AG04450 (cell line): Measurements from ENCODE around the gene DESI2. TPM values are rescaled to one million over a fixed set of nuclear protein-coding genes. Genes with fewer than 3 reads are reported as not detected.
A peak's percentile ranks its signal among the peaks of the same experiment; 100 is the strongest.

Experiments used
- CTCF ChIA-PET: fragments of 300-600, 350-600 bp; formaldehyde crosslinking; extraction: SDS; loops from one replicate; lab custom pipeline; 2022; ENCODE audit warnings: antibody characterized with exemption, inconsistent platforms; lab: Charles Lee
- POLR2A ChIA-PET: fragments of 350-600 bp; formaldehyde crosslinking; extraction: SDS; loops from one replicate; lab custom pipeline; 2021; ENCODE audit warnings: antibody characterized with exemption, inconsistent platforms; lab: Yijun Ruan, JAX
- DNase-seq: peaks from one replicate; pipeline ENCODE4 v3.0.0-alpha.2; 2011; ENCODE audit warnings: low read depth, low spot score
- H3K27ac ChIP-seq: one replicate; pipeline ENCODE4 v1.5.1; 2012; ENCODE audit warnings: low read depth, low read length, control low read depth
- H3K27me3 ChIP-seq: one replicate; pipeline ENCODE4 v1.6.0; 2012; ENCODE audit warnings: low read length; ENCODE audit not compliant: control insufficient read depth, insufficient read depth
- H3K4me3 ChIP-seq: 2 replicates; pipeline ENCODE4 v1.5.1; 2011; ENCODE audit warnings: mild to moderate bottlenecking, low read depth, low read length, control low read depth
- H3K9me3 ChIP-seq: 2 replicates; pipeline ENCODE4 v1.5.1; 2012; ENCODE audit warnings: low read length; ENCODE audit not compliant: control insufficient read depth, insufficient read depth
- CTCF ChIP-seq: IDR thresholded peaks from 2 replicates; pipeline ENCODE4 v1.5.1; 2011; ENCODE audit warnings: low read depth, low read length, control low read depth, inconsistent platforms
- polyA plus RNA-seq: library from polyadenylated mRNA; depleted of rRNA; stranded (reverse); fragments of >200 nt; gene quantifications from 2 replicates; pipeline ENCODE4 v1.2.3, GENCODE V29; 2011

Gene DESI2
- polyA plus RNA-seq, 1 experiment: 60.2 TPM

GRCh38 chr1:244727871-244728474, 75.0 kb downstream of the DESI2 start:
- CTCF ChIA-PET: no interaction called here

GRCh38 chr1:244730153-244730933, 77.4 kb downstream of the DESI2 start:
- H3K9me3 ChIP-seq: peaks cover 7% of the 10 kb centered on the region
- H3K27ac ChIP-seq: no peak overlapping the region
- no peak for TF ChIP-seq CTCF
- H3K27me3 ChIP-seq: no peaks in the 10 kb centered on the region
- ChIA-PET CTCF (interaction anchor here (0.5 to 1.5 kb wide), 3 partner anchors 11 to 628 kb away, joined by 3 to 4 read pairs (median 3); no protein-coding TSS in a partner anchor), POLR2A (interaction anchor here (0.7 kb wide), 1 partner anchor 368 kb away, joined by 4 read pairs; no protein-coding TSS in a partner anchor)
- peak overlapping the region; percentile 57 for H3K4me3 ChIP-seq
- DNase-seq: no peak

More at GRCh38 chr1:244727871-244728474, 75.0 kb downstream of the DESI2 start:
- H3K27ac ChIP-seq: no peak overlapping the region
- no peak for DNase-seq
- no peak for TF ChIP-seq CTCF
- H3K9me3 ChIP-seq: no peaks in the 10 kb centered on the region; the same call in 1 of the 2 replicates
- no peak overlapping the region for H3K4me3 ChIP-seq
- POLR2A ChIA-PET: no interaction called here
- no peaks in the 10 kb centered on the region for H3K27me3 ChIP-seq

- Histone ChIP-seq H3K27ac (no peak overlapping the region), H3K9me3 (peaks cover 10% of the 10 kb centered on the region), H3K27me3 (no peaks in the 10 kb centered on the region), H3K4me3 (peak overlapping the region; percentile 57; the same call in 1 of the 2 replicates)
- no peak for DNase-seq
- CTCF ChIA-PET: no interaction called here
- POLR2A ChIA-PET: no interaction called here
- no peak for TF ChIP-seq CTCF
Observed at GRCh38 chr1:244730934-244731434, 78.1 kb downstream of the DESI2 start.

GRCh38 chr1:244731651-244732050, 78.7 kb downstream of the DESI2 start:
- no peak overlapping the region for H3K27ac ChIP-seq
- H3K9me3 ChIP-seq: peaks cover 10% of the 10 kb centered on the region
- H3K4me3 ChIP-seq: no peak overlapping the region
- no peak for DNase-seq
- ChIA-PET CTCF (no interaction called here), POLR2A (no interaction called here)
- TF ChIP-seq CTCF: no peak
- no peaks in the 10 kb centered on the region for H3K27me3 ChIP-seq
